AG10803 (cell line): Measurements from ENCODE around the gene TGFBI.
A peak's percentile ranks its signal among the peaks of the same experiment; 100 is the strongest.

ENCODE experiments used
- DNase-seq: peaks from one replicate; pipeline ENCODE4 v3.0.0; 2010; ENCODE audit warnings: low read depth
- H3K4me3 ChIP-seq: 2 replicates; pipeline ENCODE4 v1.5.1; 2011; ENCODE audit warnings: mild to moderate bottlenecking, low read length, control low read depth
- TF ChIP-seq, protein P1 (sequence below): conservative IDR thresholded peaks from 2 replicates; pipeline ENCODE4 v1.5.1; 2011; ENCODE audit warnings: mild to moderate bottlenecking, low read length, control low read depth, inconsistent platforms

TGFBI gene

DNA sequence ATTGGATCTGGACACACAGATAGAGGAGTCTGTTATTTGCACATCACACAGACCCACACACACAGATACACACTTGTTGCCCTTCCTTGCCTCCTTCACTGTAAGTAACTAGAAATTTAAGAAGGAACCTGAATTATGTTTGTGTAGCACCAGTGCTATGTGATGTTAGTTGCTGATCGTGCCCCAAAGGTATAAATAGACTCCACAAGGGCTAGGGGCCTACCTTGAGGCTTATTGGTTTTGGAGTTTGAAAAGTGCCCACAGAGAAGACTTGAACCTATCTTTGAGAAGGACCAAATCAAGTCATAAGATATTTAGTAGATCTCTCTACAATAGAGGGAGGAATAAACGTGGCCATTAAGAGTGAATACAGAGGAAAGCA, 8.8 kb upstream of the TGFBI start:
- no peak for DNase-seq
- TF ChIP-seq, protein P1, sequence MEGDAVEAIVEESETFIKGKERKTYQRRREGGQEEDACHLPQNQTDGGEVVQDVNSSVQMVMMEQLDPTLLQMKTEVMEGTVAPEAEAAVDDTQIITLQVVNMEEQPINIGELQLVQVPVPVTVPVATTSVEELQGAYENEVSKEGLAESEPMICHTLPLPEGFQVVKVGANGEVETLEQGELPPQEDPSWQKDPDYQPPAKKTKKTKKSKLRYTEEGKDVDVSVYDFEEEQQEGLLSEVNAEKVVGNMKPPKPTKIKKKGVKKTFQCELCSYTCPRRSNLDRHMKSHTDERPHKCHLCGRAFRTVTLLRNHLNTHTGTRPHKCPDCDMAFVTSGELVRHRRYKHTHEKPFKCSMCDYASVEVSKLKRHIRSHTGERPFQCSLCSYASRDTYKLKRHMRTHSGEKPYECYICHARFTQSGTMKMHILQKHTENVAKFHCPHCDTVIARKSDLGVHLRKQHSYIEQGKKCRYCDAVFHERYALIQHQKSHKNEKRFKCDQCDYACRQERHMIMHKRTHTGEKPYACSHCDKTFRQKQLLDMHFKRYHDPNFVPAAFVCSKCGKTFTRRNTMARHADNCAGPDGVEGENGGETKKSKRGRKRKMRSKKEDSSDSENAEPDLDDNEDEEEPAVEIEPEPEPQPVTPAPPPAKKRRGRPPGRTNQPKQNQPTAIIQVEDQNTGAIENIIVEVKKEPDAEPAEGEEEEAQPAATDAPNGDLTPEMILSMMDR, result no peak
- no peak overlapping the region; the same call in 1 of the 2 replicates for H3K4me3 ChIP-seq

- peak; percentile 94 for DNase-seq
- peak overlapping the region; percentile 7 for H3K4me3 ChIP-seq
- TF ChIP-seq, protein P1, result no peak
Measured at GRCh38 chr5:136020383-136021015, 8.3 kb upstream of the TGFBI start.

- peak; percentile 82 for DNase-seq
- TF ChIP-seq, protein P1, result no peak
- no peak overlapping the region for H3K4me3 ChIP-seq
Measured at GRCh38 chr5:136021016-136021405, 7.8 kb upstream of the TGFBI start.

GRCh38 chr5:136022965-136023364, 5.8 kb upstream of the TGFBI start:
- no peak overlapping the region for H3K4me3 ChIP-seq
- TF ChIP-seq, protein P1, result no peak
- no peak for DNase-seq

DNA sequence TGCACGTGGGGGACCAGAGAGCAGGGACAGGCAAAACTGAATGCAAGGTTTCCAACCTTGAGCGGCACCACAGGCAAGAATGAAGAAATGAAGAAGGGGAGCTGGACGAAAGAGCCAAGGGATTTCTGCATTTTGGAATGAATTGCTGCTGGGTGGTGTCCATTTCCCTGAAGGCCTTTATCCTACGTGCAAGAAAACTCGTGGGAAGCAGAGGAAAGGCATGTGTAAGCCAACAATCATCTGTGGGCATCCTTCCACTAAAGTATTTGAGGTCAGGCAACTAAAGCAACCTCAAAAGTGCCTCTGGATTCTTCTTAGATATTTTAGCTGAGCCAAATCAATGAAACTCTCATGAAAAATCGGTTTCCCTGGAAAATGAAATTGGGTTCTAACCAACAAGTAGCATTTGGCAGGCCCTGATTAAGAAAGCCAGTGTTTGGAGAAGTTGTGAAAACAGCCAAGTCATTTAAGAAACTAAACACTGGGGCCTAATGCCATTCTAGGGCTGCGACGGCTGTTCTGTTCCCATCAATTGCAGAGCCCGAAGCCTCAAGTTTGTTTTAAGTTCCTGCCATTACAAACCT, 4.7 kb upstream of the TGFBI start:
- TF ChIP-seq, protein P1, result no peak
- H3K4me3 ChIP-seq, result no peak overlapping the region
- peak; percentile 100 for DNase-seq

DNA sequence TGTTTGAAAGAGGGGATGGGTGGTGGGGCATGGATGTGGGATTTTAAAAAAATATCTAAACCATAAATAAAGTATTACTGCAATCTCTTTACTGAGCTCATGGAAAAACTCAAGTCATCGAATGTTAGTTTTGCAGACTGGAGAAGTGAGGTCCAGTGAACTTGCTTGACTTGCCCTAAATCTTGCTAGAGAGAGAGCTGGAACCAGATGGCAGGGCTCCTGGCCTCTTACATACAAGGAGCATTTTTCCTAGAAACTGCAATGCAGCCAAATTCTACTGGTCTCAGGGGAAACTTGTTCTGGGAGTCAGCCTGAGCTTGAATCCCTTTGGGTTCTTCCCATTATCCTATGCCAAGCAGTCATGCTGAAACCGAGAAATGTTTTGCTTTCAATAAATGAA, 2.9 kb upstream of the TGFBI start:
- DNase-seq, result peak; percentile 90
- TF ChIP-seq, protein P1, result no peak
- H3K4me3 ChIP-seq, result no peak overlapping the region

GRCh38 chr5:136026636-136027035, 2.2 kb upstream of the TGFBI start:
- no peak overlapping the region for H3K4me3 ChIP-seq
- TF ChIP-seq, protein P1, result no peak
- no peak for DNase-seq
